ENCODE results near the gene ESYT3. TPM values are rescaled to one million over a fixed set of nuclear protein-coding genes. Genes with fewer than 3 reads are reported as not detected.
"Not testable (repeated sequence)": the region's sequence is repeated elsewhere in the genome, so short reads cannot be mapped to it uniquely, and the experiment has no call there.

Gene ESYT3
- total RNA-seq, 1 donor from 2014 or later = not detected

GRCh38 chr3:138408751-138409570 is 25.5 kb upstream of the ESYT3 start:
- peaks cover 3% of the 10 kb centered on the region for H3K36me3 Mint-ChIP-seq (ENCODE audit: low read depth, unreplicated experiment)
- peaks cover 1% of the 10 kb centered on the region for H3K27me3 Mint-ChIP-seq (ENCODE audit: unreplicated experiment)
- no peak for DNase-seq (ENCODE audit: low spot score)
- no peak for TF ChIP-seq CTCF (IDR thresholded peaks at IDR 0.05; ENCODE audit: unreplicated experiment)
- no peak overlapping the region for H3K4me3 Mint-ChIP-seq (ENCODE audit: unreplicated experiment)
- H3K27ac Mint-ChIP-seq (ENCODE audit: unreplicated experiment) = no peak overlapping the region
- H3K4me1 Mint-ChIP-seq (ENCODE audit: unreplicated experiment) = no peaks in the 10 kb centered on the region
- H3K9me3 Mint-ChIP-seq (ENCODE audit: unreplicated experiment) = no peaks in the 10 kb centered on the region

GRCh38 chr3:138412821-138413551 is 21.4 kb upstream of the ESYT3 start:
- H3K36me3 Mint-ChIP-seq (ENCODE audit: low read depth, unreplicated experiment) = no peaks in the 10 kb centered on the region
- no peak overlapping the region for H3K27ac Mint-ChIP-seq (ENCODE audit: unreplicated experiment)
- H3K27me3 Mint-ChIP-seq (ENCODE audit: unreplicated experiment) = peaks cover 1% of the 10 kb centered on the region
- no peak for DNase-seq (ENCODE audit: low spot score)
- H3K4me1 Mint-ChIP-seq (ENCODE audit: unreplicated experiment) = no peaks in the 10 kb centered on the region
- H3K9me3 Mint-ChIP-seq (ENCODE audit: unreplicated experiment) = no peaks in the 10 kb centered on the region
- no peak for TF ChIP-seq CTCF (IDR thresholded peaks at IDR 0.05; ENCODE audit: unreplicated experiment)
- no peak overlapping the region for H3K4me3 Mint-ChIP-seq (ENCODE audit: unreplicated experiment)

- not testable (repeated sequence) for H3K4me3 Mint-ChIP-seq (ENCODE audit: unreplicated experiment); DNase-seq (ENCODE audit: low spot score); H3K9me3 Mint-ChIP-seq (ENCODE audit: unreplicated experiment); H3K36me3 Mint-ChIP-seq (ENCODE audit: low read depth, unreplicated experiment); H3K27ac Mint-ChIP-seq (ENCODE audit: unreplicated experiment); H3K27me3 Mint-ChIP-seq (ENCODE audit: unreplicated experiment); H3K4me1 Mint-ChIP-seq (ENCODE audit: unreplicated experiment)
These were observed 18.2 kb upstream of the ESYT3 start for GRCh38 chr3:138416236-138416635.

- Mint-ChIP-seq H3K9me3 (ENCODE audit: unreplicated experiment) (no peaks in the 10 kb centered on the region), H3K27ac (ENCODE audit: unreplicated experiment) (no peak overlapping the region), H3K4me1 (ENCODE audit: unreplicated experiment) (no peaks in the 10 kb centered on the region), H3K4me3 (ENCODE audit: unreplicated experiment) (no peak overlapping the region), H3K27me3 (ENCODE audit: unreplicated experiment) (no peaks in the 10 kb centered on the region), H3K36me3 (ENCODE audit: low read depth, unreplicated experiment) (no peaks in the 10 kb centered on the region)
- TF ChIP-seq CTCF (IDR thresholded peaks at IDR 0.05; ENCODE audit: unreplicated experiment) = peak; percentile 84
- DNase-seq (ENCODE audit: low spot score) = peak; percentile 82
These were observed 16.8 kb upstream of the ESYT3 start for GRCh38 chr3:138417559-138417982.

- no peak for DNase-seq (ENCODE audit: low spot score)
- H3K4me3 Mint-ChIP-seq (ENCODE audit: unreplicated experiment) = no peak overlapping the region
- H3K36me3 Mint-ChIP-seq (ENCODE audit: low read depth, unreplicated experiment) = no peaks in the 10 kb centered on the region
- H3K9me3 Mint-ChIP-seq (ENCODE audit: unreplicated experiment) = no peaks in the 10 kb centered on the region
- no peaks in the 10 kb centered on the region for H3K27me3 Mint-ChIP-seq (ENCODE audit: unreplicated experiment)
- no peak overlapping the region for H3K27ac Mint-ChIP-seq (ENCODE audit: unreplicated experiment)
- H3K4me1 Mint-ChIP-seq (ENCODE audit: unreplicated experiment) = no peaks in the 10 kb centered on the region
- no peak for TF ChIP-seq CTCF (IDR thresholded peaks at IDR 0.05; ENCODE audit: unreplicated experiment)
These were observed 15.7 kb upstream of the ESYT3 start for GRCh38 chr3:138418601-138419206.

Data from endothelial cell (in vitro differentiated cells).